A549 (cell line): Measurements from ENCODE around the gene HSPB1. TPM values are rescaled to one million over a fixed set of nuclear protein-coding genes. Genes with fewer than 3 reads are reported as not detected.

Experiments used
- ATAC-seq, 2 experiments: fragments of 200-7000 bp in 1 of 2; fragments of >200 bp in 1 of 2; cut with Nextera tagmentation in 1 of 2; cut with Tn5 transposase in 1 of 2; 3 replicates each; pipeline versions ENCODE4 v1.8.0 to v1.9.1; 2018 to 2020; ENCODE audit warnings: mild to moderate bottlenecking in 1 of 2, moderate library complexity in 1 of 2
- CTCF ChIA-PET: fragments of 300-600 bp; sonication (Branson Sonifier 250); formaldehyde crosslinking; extraction: SDS; loops from one replicate; lab custom pipeline; 2021; ENCODE audit warnings: antibody characterized with exemption, inconsistent platforms; lab: Yijun Ruan, JAX
- POLR2A ChIA-PET: fragments of 350-600 bp; formaldehyde crosslinking; extraction: SDS; loops from one replicate; lab custom pipeline; 2021; ENCODE audit warnings: antibody characterized with exemption, inconsistent platforms; lab: Yijun Ruan, JAX
- DNase-seq, 2 experiments: peaks; one replicate each; pipeline versions ENCODE4 v3.0.0 to v3.0.0-alpha.2; 2011 to 2016; ENCODE audit warnings: low read depth in 1 of 2, low spot score in 1 of 2
- FAIRE-seq: peaks from 2 replicates; lab custom pipeline; 2011; peaks lifted over from hg19 to GRCh38; lab: Jason Lieb, UNC
- H3K27ac ChIP-seq, 2 experiments: fragments of >200 bp; sonication (Bioruptor Twin); formaldehyde crosslinking; 3 replicates each; pipeline ENCODE4 v1.5.1; 2016 to 2017
- H3K4me1 ChIP-seq: fragments of >200 bp; sonication (Bioruptor Twin); formaldehyde crosslinking; 3 replicates; pipeline ENCODE4 v1.6.1; 2016
- H3K4me2 ChIP-seq: fragments of >200 bp; sonication (Bioruptor Twin); formaldehyde crosslinking; 3 replicates; pipeline ENCODE4 v1.6.1; 2016
- H3K4me3 ChIP-seq: fragments of >200 bp; sonication (Bioruptor Twin); formaldehyde crosslinking; 3 replicates; pipeline ENCODE4 v1.5.1; 2016
- H3K9me3 ChIP-seq: fragments of >200 bp; sonication (Bioruptor Twin); formaldehyde crosslinking; 3 replicates; pipeline ENCODE4 v1.6.1; 2016
- ATOH8 ChIP-seq: fragments of 250-450 bp; sonication (Bioruptor Pico); IDR thresholded peaks from 2 replicates; pipeline ENCODE4 v1.5.0; 2020; ENCODE audit warnings: low read depth, mild to moderate bottlenecking, moderate library complexity
- BHLHE40 ChIP-seq: IDR thresholded peaks from 2 replicates; pipeline ENCODE4 v1.6.1; 2012; ENCODE audit warnings: low read depth, low read length, inconsistent platforms
- CBX8 ChIP-seq: fragments of 200-600 bp; sonication (generic); IDR thresholded peaks from 2 replicates; pipeline ENCODE4 v1.6.1; 2016
- CEBPB ChIP-seq, 2 experiments: fragments of >200 bp in 1 of 2; sonication (Bioruptor Twin) in 1 of 2; formaldehyde crosslinking in 1 of 2; IDR thresholded peaks; 2 replicates each; pipeline ENCODE4 v1.6.1; 2012 to 2016
- CHD2 ChIP-seq: fragments of 150-350 bp; IDR thresholded peaks from 2 replicates; pipeline ENCODE4 v1.6.1; 2014; ENCODE audit warnings: low read length; ENCODE audit not compliant: partially characterized antibody
- EHF ChIP-seq: fragments of 250-450 bp; sonication (Bioruptor Pico); IDR thresholded peaks from 2 replicates; pipeline ENCODE4 v1.5.0; 2020; ENCODE audit warnings: mild to moderate bottlenecking
- EHMT2 ChIP-seq: fragments of 200-600 bp; sonication (generic); IDR thresholded peaks from 2 replicates; pipeline ENCODE4 v1.6.1; 2016; ENCODE audit warnings: antibody characterized with exemption, low read depth, mild to moderate bottlenecking, moderate library complexity
- ELK1 ChIP-seq: fragments of 150-350 bp; IDR thresholded peaks from 2 replicates; pipeline ENCODE4 v1.6.1; 2014; ENCODE audit warnings: low read depth, mild to moderate bottlenecking, low read length
- ESRRA ChIP-seq: fragments of 150-350 bp; IDR thresholded peaks from 2 replicates; pipeline ENCODE4 v1.6.1; 2014; ENCODE audit warnings: mild to moderate bottlenecking, low read length, borderline replicate concordance
- FOSB ChIP-seq: fragments of 250-450 bp; sonication (Bioruptor Pico); IDR thresholded peaks from 2 replicates; pipeline ENCODE4 v1.5.0; 2020; ENCODE audit warnings: mild to moderate bottlenecking, moderate library complexity
- HDAC2 ChIP-seq: fragments of 200-600 bp; sonication (generic); IDR thresholded peaks from 2 replicates; pipeline ENCODE4 v1.6.1; 2016
- HES2 ChIP-seq: fragments of >200 bp; sonication (Bioruptor Twin); formaldehyde crosslinking; IDR thresholded peaks from 2 replicates; pipeline ENCODE4 v1.6.1; 2016
- HOXB13 ChIP-seq: fragments of 250-450 bp; sonication (Bioruptor Pico); IDR thresholded peaks from 2 replicates; pipeline ENCODE4 v1.5.0; 2020; ENCODE audit warnings: low read depth, mild to moderate bottlenecking, moderate library complexity
- HOXB5 ChIP-seq: fragments of 250-450 bp; sonication (Bioruptor Pico); IDR thresholded peaks from 2 replicates; pipeline ENCODE4 v1.5.0; 2020; ENCODE audit warnings: mild to moderate bottlenecking, moderate library complexity
- JUN ChIP-seq, 2 experiments: fragments of >200 bp; sonication (Bioruptor Twin); formaldehyde crosslinking; IDR thresholded peaks; 2 replicates in 1 of 2; 3 replicates in 1 of 2; pipeline ENCODE4 v1.6.1; 2016 to 2017
- MAFK ChIP-seq: fragments of 450-650 bp; IDR thresholded peaks from 2 replicates; pipeline ENCODE4 v1.6.1; 2014; ENCODE audit not compliant: partially characterized antibody
- NFE2L2 ChIP-seq: fragments of 150-350 bp; conservative IDR thresholded peaks from 2 replicates; pipeline ENCODE4 v1.6.1; 2014; ENCODE audit warnings: low read length
- NPAS2 ChIP-seq: fragments of 250-450 bp; sonication (Bioruptor Pico); IDR thresholded peaks from 2 replicates; pipeline ENCODE4 v1.8.0; 2022; ENCODE audit warnings: mild to moderate bottlenecking, moderate library complexity, borderline replicate concordance
- NR3C1 ChIP-seq: fragments of >200 bp; sonication (Bioruptor Twin); formaldehyde crosslinking; IDR thresholded peaks from 3 replicates; pipeline ENCODE4 v1.6.1; 2017
- POLR2A ChIP-seq: IDR thresholded peaks from 2 replicates; pipeline ENCODE4 v1.6.1; 2012; ENCODE audit warnings: mild to moderate bottlenecking, low read length
- POLR2AphosphoS2 ChIP-seq: conservative IDR thresholded peaks from 2 replicates; pipeline ENCODE4 v1.6.1; 2012; ENCODE audit warnings: low read length, improper control_type of control experiment, inconsistent platforms
- RARB ChIP-seq: fragments of 250-450 bp; sonication (Bioruptor Pico); IDR thresholded peaks from 2 replicates; pipeline ENCODE4 v1.8.0; 2021; ENCODE audit warnings: mild to moderate bottlenecking, moderate library complexity
- RCOR1 ChIP-seq: fragments of 150-350 bp; IDR thresholded peaks from 2 replicates; pipeline ENCODE4 v1.6.1; 2014; ENCODE audit warnings: antibody characterized with exemption, low read length, low read depth
- RNF2 ChIP-seq: fragments of 200-600 bp; sonication (generic); IDR thresholded peaks from 2 replicates; pipeline ENCODE4 v1.6.1; 2016; ENCODE audit warnings: low read depth, mild to moderate bottlenecking, antibody characterized with exemption, moderate library complexity, borderline replicate concordance
- TFCP2L1 ChIP-seq: fragments of 250-450 bp; sonication (Bioruptor Pico); IDR thresholded peaks from 2 replicates; pipeline ENCODE4 v1.5.0; 2021; ENCODE audit warnings: mild to moderate bottlenecking
- TP53 ChIP-seq: fragments of 250-450 bp; sonication (Bioruptor Pico); IDR thresholded peaks from 2 replicates; pipeline ENCODE4 v1.5.0; 2021; ENCODE audit warnings: mild to moderate bottlenecking, moderate library complexity
- ZC3H11A ChIP-seq: fragments of 450-650 bp; IDR thresholded peaks from 2 replicates; pipeline ENCODE4 v1.6.1; 2014; ENCODE audit warnings: antibody characterized with exemption, mild to moderate bottlenecking
- ZNF302 ChIP-seq: fragments of 250-450 bp; sonication (Bioruptor Pico); IDR thresholded peaks from 2 replicates; pipeline ENCODE4 v1.9.0; 2021; ENCODE audit warnings: inconsistent platforms, mild to moderate bottlenecking, moderate library complexity
- WGBS: methylation state at CpG from one replicate; pipeline ENCODE4 v1.1.6; 2017; ENCODE audit errors: missing lambda C conversion rate; 5-methylcytosine and 5-hydroxymethylcytosine counted together
- polyA plus RNA-seq, 4 experiments: library from polyadenylated mRNA; depleted of rRNA in 3 of 4; stranded (reverse); fragments of >200 nt; fragmentation: RNase III in 1 of 4; extraction: RNeasy Plus Mini Kit Qiagen cat#74134 plus additional on column Dnase treatment in 1 of 4; gene quantifications; 2 replicates in 3 of 4; 3 replicates in 1 of 4; pipeline ENCODE4 v1.2.3, GENCODE V29; 2011 to 2017

HSPB1 gene
- polyA plus RNA-seq, 2 of the 4 experiments (the other 2 are of a cell fraction) = 209 to 620 TPM

GRCh38 chr7:76262683-76263402 lies 39.6 kb upstream of the HSPB1 start (continued):
- TF ChIP-seq ATOH8 (CRISPR knock-in tag) (no peak), HOXB5 (CRISPR knock-in tag) (no peak), JUN (IDR thresholded peaks at IDR 0.05) (no peak), HDAC2 (no peak), RCOR1 (no peak), EHF (CRISPR knock-in tag) (no peak), NR3C1 (no peak), HES2 (no peak), TP53 (CRISPR knock-in tag) (no peak), ESRRA (no peak), BHLHE40 (no peak), ELK1 (no peak), ZC3H11A (no peak), POLR2A (no peak), POLR2AphosphoS2 (no peak), FOSB (CRISPR knock-in tag) (no peak), TFCP2L1 (CRISPR knock-in tag) (no peak)

- 87% methylated on average over 6 of the region's 7 CpGs for WGBS
- CTCF ChIA-PET = interaction anchor here (5.0 to 9.6 kb wide), 3 partner anchors 17 to 88 kb away, joined by 25 to 127 read pairs (median 75); no protein-coding TSS in a partner anchor
- DNase-seq (no peak), ATAC-seq (no peak), FAIRE-seq (no peak)
- Histone ChIP-seq H3K27ac (no peak overlapping the region; a peak in 1 of 6 replicates), H3K4me1 (peaks cover 15% of the 10 kb centered on the region; the same call in 2 of the 3 replicates), H3K4me2 (no peak overlapping the region), H3K9me3 (no peaks in the 10 kb centered on the region), H3K4me3 (no peak overlapping the region)
- no peak for TF ChIP-seq NFE2L2
- TF ChIP-seq EHMT2 = no peak
- TF ChIP-seq RCOR1 = no peak
- TF ChIP-seq ATOH8 (CRISPR knock-in tag) = no peak
- TF ChIP-seq MAFK = no peak
- TF ChIP-seq CHD2 = no peak
- no peak for TF ChIP-seq NPAS2
- TF ChIP-seq HOXB13 (CRISPR knock-in tag) = no peak
- TF ChIP-seq BHLHE40 = no peak
- no peak for TF ChIP-seq ELK1
- TF ChIP-seq RARB (CRISPR knock-in tag) = no peak
- TF ChIP-seq RNF2 = no peak
- no peak for TF ChIP-seq CEBPB (IDR thresholded peaks at IDR 0.05)
- no peak for TF ChIP-seq ESRRA
- TF ChIP-seq ZC3H11A = no peak
- TF ChIP-seq CBX8 = no peak
- TF ChIP-seq ZNF302 = no peak
- POLR2A ChIA-PET = interaction anchor here (0.6 kb wide), 1 partner anchor 75 kb away, joined by 4 read pairs; no protein-coding TSS in a partner anchor
These were observed 37.2 kb upstream of the HSPB1 start for GRCh38 chr7:76265299-76265698.
